Measurements from ENCODE around the gene TM2D3.
"Not testable (repeated sequence)": the region's sequence is repeated elsewhere in the genome, so short reads cannot be mapped to it uniquely, and the experiment has no call there.

TM2D3 gene

DNA sequence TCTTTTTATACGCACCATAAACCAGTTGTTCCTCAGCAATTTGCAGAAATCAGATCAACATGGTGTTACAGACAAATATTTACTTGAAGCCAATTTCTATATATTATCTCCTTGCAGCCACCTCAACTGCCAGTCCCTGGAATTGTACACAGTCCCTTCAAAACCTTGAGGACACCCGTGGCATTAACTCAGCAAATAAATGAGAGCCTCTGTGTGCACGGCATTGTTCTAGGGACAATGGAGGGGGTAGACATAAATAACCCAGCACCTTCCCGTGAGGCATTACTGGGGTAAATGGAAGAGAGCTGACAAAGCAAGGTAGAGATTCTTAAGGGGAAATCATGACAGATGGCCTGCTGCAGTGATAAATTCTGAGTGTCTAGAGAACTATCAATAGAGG lies 12.5 kb downstream of the TM2D3 start:
- H3K9me3 ChIP-seq (replicated peaks; ENCODE audit: low read length), result no peaks in the 10 kb centered on the region
- H3K4me2 ChIP-seq (ENCODE audit: low read length), result no peak overlapping the region
- peaks cover 43% of the 10 kb centered on the region for H3K36me3 ChIP-seq (ENCODE audit: insufficient read depth, low read length)
- H3K27me3 ChIP-seq (ENCODE audit: control insufficient read depth, insufficient read depth, low read length), result no peaks in the 10 kb centered on the region
- H3K9ac ChIP-seq (ENCODE audit: low read depth, low read length), result no peak overlapping the region
- peaks cover 10% of the 10 kb centered on the region for H3K4me1 ChIP-seq (ENCODE audit: control insufficient read depth, insufficient read depth, low read length)
- H3K4me3 ChIP-seq (ENCODE audit: low read length), result no peak overlapping the region

GRCh38 chr15:101637919-101638318 lies 14.3 kb downstream of the TM2D3 start:
- peaks cover 10% of the 10 kb centered on the region for H3K4me1 ChIP-seq (ENCODE audit: control insufficient read depth, insufficient read depth, low read length)
- no peaks in the 10 kb centered on the region for H3K9me3 ChIP-seq (replicated peaks; ENCODE audit: low read length)
- peaks cover 28% of the 10 kb centered on the region for H3K36me3 ChIP-seq (ENCODE audit: insufficient read depth, low read length)
- H3K4me2 ChIP-seq (ENCODE audit: low read length), result no peak overlapping the region
- H3K4me3 ChIP-seq (ENCODE audit: low read length), result no peak overlapping the region
- no peak overlapping the region for H3K9ac ChIP-seq (ENCODE audit: low read depth, low read length)
- no peaks in the 10 kb centered on the region for H3K27me3 ChIP-seq (ENCODE audit: control insufficient read depth, insufficient read depth, low read length)

GRCh38 chr15:101637516-101637915 lies 14.7 kb downstream of the TM2D3 start:
- H3K4me1 ChIP-seq (ENCODE audit: control insufficient read depth, insufficient read depth, low read length), result peaks cover 10% of the 10 kb centered on the region
- H3K4me2 ChIP-seq (ENCODE audit: low read length), result no peak overlapping the region
- no peak overlapping the region for H3K4me3 ChIP-seq (ENCODE audit: low read length)
- no peaks in the 10 kb centered on the region for H3K9me3 ChIP-seq (replicated peaks; ENCODE audit: low read length)
- H3K36me3 ChIP-seq (ENCODE audit: insufficient read depth, low read length), result peaks cover 24% of the 10 kb centered on the region
- H3K9ac ChIP-seq (ENCODE audit: low read depth, low read length), result no peak overlapping the region
- H3K27me3 ChIP-seq (ENCODE audit: control insufficient read depth, insufficient read depth, low read length), result no peaks in the 10 kb centered on the region

GRCh38 chr15:101637038-101637437 lies 15.1 kb downstream of the TM2D3 start:
- H3K36me3 ChIP-seq (ENCODE audit: insufficient read depth, low read length), result peaks cover 23% of the 10 kb centered on the region
- H3K4me1 ChIP-seq (ENCODE audit: control insufficient read depth, insufficient read depth, low read length), result peaks cover 9% of the 10 kb centered on the region
- no peak overlapping the region for H3K9ac ChIP-seq (ENCODE audit: low read depth, low read length)
- H3K9me3 ChIP-seq (replicated peaks; ENCODE audit: low read length), result no peaks in the 10 kb centered on the region
- H3K4me3 ChIP-seq (ENCODE audit: low read length), result no peak overlapping the region
- no peaks in the 10 kb centered on the region for H3K27me3 ChIP-seq (ENCODE audit: control insufficient read depth, insufficient read depth, low read length)
- no peak overlapping the region for H3K4me2 ChIP-seq (ENCODE audit: low read length)

GRCh38 chr15:101635944-101636727 lies 16.0 kb downstream of the TM2D3 start:
- Histone ChIP-seq H3K9ac (ENCODE audit: low read depth, low read length) (no peak overlapping the region), H3K4me2 (ENCODE audit: low read length) (no peak overlapping the region), H3K4me3 (ENCODE audit: low read length) (no peak overlapping the region), H3K36me3 (ENCODE audit: insufficient read depth, low read length) (peaks cover 23% of the 10 kb centered on the region), H3K9me3 (replicated peaks; ENCODE audit: low read length) (no peaks in the 10 kb centered on the region), H3K27me3 (ENCODE audit: control insufficient read depth, insufficient read depth, low read length) (no peaks in the 10 kb centered on the region), H3K4me1 (ENCODE audit: control insufficient read depth, insufficient read depth, low read length) (peaks cover 6% of the 10 kb centered on the region)

DNA sequence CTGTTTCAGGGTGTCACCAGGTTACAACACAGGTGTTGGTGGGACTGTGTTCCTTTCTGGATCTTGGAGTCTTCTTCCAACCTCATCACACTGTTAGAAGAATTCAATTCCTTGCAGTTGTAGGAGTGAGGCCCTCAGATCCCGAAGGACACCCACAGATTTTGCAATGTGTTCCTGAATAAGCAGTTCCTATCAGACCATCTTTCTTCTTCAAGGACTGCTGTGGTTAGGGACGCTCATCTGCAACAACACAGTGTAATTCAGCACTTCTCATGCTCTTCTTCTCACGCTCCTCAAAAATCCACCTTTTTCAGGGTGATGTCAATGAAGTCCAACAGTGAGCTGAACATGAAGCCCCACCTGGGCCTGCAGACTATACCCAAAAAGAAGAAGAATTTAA lies 18.8 kb downstream of the TM2D3 start:
- no peak overlapping the region for H3K9ac ChIP-seq (ENCODE audit: low read depth, low read length)
- H3K4me2 ChIP-seq (ENCODE audit: low read length), result no peak overlapping the region
- no peaks in the 10 kb centered on the region for H3K27me3 ChIP-seq (ENCODE audit: control insufficient read depth, insufficient read depth, low read length)
- H3K36me3 ChIP-seq (ENCODE audit: insufficient read depth, low read length), result no peaks in the 10 kb centered on the region
- H3K4me1 ChIP-seq (ENCODE audit: control insufficient read depth, insufficient read depth, low read length), result peaks cover 6% of the 10 kb centered on the region
- H3K9me3 ChIP-seq (replicated peaks; ENCODE audit: low read length), result no peaks in the 10 kb centered on the region
- H3K4me3 ChIP-seq (ENCODE audit: low read length), result no peak overlapping the region

GRCh38 chr15:101626729-101627128 lies 25.5 kb downstream of the TM2D3 start:
- not testable (repeated sequence) for H3K9ac ChIP-seq (ENCODE audit: low read depth, low read length); H3K4me3 ChIP-seq (ENCODE audit: low read length); H3K9me3 ChIP-seq (replicated peaks; ENCODE audit: low read length); H3K4me2 ChIP-seq (ENCODE audit: low read length); H3K4me1 ChIP-seq (ENCODE audit: control insufficient read depth, insufficient read depth, low read length); H3K36me3 ChIP-seq (ENCODE audit: insufficient read depth, low read length); H3K27me3 ChIP-seq (ENCODE audit: control insufficient read depth, insufficient read depth, low read length)

- no peak overlapping the region for H3K9ac ChIP-seq (ENCODE audit: low read depth, low read length)
- H3K27me3 ChIP-seq (ENCODE audit: control insufficient read depth, insufficient read depth, low read length), result no peaks in the 10 kb centered on the region
- H3K9me3 ChIP-seq (replicated peaks; ENCODE audit: low read length), result no peaks in the 10 kb centered on the region
- no peaks in the 10 kb centered on the region for H3K36me3 ChIP-seq (ENCODE audit: insufficient read depth, low read length)
- H3K4me2 ChIP-seq (ENCODE audit: low read length), result no peak overlapping the region
- peaks cover 6% of the 10 kb centered on the region for H3K4me1 ChIP-seq (ENCODE audit: control insufficient read depth, insufficient read depth, low read length)
- H3K4me3 ChIP-seq (ENCODE audit: low read length), result no peak overlapping the region
These were observed 26.2 kb downstream of the TM2D3 start for GRCh38 chr15:101625980-101626379.

- no peaks in the 10 kb centered on the region for H3K27me3 ChIP-seq (ENCODE audit: control insufficient read depth, insufficient read depth, low read length)
- no peaks in the 10 kb centered on the region for H3K9me3 ChIP-seq (replicated peaks; ENCODE audit: low read length)
- H3K4me1 ChIP-seq (ENCODE audit: control insufficient read depth, insufficient read depth, low read length), result peaks cover 6% of the 10 kb centered on the region
- no peak overlapping the region for H3K4me3 ChIP-seq (ENCODE audit: low read length)
- H3K36me3 ChIP-seq (ENCODE audit: insufficient read depth, low read length), result no peaks in the 10 kb centered on the region
- H3K9ac ChIP-seq (ENCODE audit: low read depth, low read length), result no peak overlapping the region
- H3K4me2 ChIP-seq (ENCODE audit: low read length), result no peak overlapping the region
These were observed 27.0 kb downstream of the TM2D3 start for GRCh38 chr15:101625184-101625583.

GRCh38 chr15:101623367-101624304 lies 28.5 kb downstream of the TM2D3 start:
- no peaks in the 10 kb centered on the region for H3K9me3 ChIP-seq (replicated peaks; ENCODE audit: low read length)
- peaks cover 6% of the 10 kb centered on the region for H3K4me1 ChIP-seq (ENCODE audit: control insufficient read depth, insufficient read depth, low read length)
- no peak overlapping the region for H3K4me3 ChIP-seq (ENCODE audit: low read length)
- no peaks in the 10 kb centered on the region for H3K36me3 ChIP-seq (ENCODE audit: insufficient read depth, low read length)
- no peak overlapping the region for H3K9ac ChIP-seq (ENCODE audit: low read depth, low read length)
- no peak overlapping the region for H3K4me2 ChIP-seq (ENCODE audit: low read length)
- no peaks in the 10 kb centered on the region for H3K27me3 ChIP-seq (ENCODE audit: control insufficient read depth, insufficient read depth, low read length)

DNA sequence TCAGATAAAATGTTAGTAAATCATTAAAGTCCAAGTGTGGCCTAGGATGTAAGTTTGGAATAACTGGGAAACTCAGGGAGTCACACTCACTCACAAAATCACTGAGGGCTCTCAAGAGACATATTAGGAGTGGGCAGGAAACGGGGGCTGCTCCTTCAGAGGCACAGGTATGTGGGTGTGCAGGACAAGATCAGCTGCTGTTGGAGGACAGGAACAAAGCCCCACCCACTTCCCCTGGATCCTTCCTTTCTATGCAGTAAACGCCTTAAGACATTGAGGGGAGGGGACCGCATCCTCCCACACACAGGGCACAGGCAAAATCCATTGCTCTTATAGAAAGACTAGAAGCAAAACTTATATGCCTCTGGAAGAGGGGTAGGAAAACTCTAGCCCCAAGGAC lies 30.2 kb downstream of the TM2D3 start:
- Histone ChIP-seq H3K4me1 (ENCODE audit: control insufficient read depth, insufficient read depth, low read length) (peaks cover 6% of the 10 kb centered on the region), H3K27me3 (ENCODE audit: control insufficient read depth, insufficient read depth, low read length) (no peaks in the 10 kb centered on the region), H3K36me3 (ENCODE audit: insufficient read depth, low read length) (no peaks in the 10 kb centered on the region), H3K9me3 (replicated peaks; ENCODE audit: low read length) (no peaks in the 10 kb centered on the region), H3K4me2 (ENCODE audit: low read length) (no peak overlapping the region), H3K9ac (ENCODE audit: low read depth, low read length) (no peak overlapping the region), H3K4me3 (ENCODE audit: low read length) (no peak overlapping the region)
